ENCODE measurements around the gene DMD.
A peak's percentile ranks its signal among the peaks of the same experiment; 100 is the strongest.
"Not testable (repeated sequence)": the region's sequence is repeated elsewhere in the genome, so short reads cannot be mapped to it uniquely, and the experiment has no call there.

The DMD gene

GRCh38 chrX:32530802-32531403, 680.4 kb downstream of the DMD start:
- DNase-seq (ENCODE audit: low spot score), result no peak
- peak; percentile 21 for TF ChIP-seq CTCF (IDR thresholded peaks at IDR 0.05; ENCODE audit: borderline replicate concordance, control extremely low read depth, extremely low read depth, insufficient read depth, missing control alignments)
- in situ Hi-C loops (cut with MboI; ENCODE audit: low sequenced_read_pairs, unreplicated experiment), result no loop called here

DNA sequence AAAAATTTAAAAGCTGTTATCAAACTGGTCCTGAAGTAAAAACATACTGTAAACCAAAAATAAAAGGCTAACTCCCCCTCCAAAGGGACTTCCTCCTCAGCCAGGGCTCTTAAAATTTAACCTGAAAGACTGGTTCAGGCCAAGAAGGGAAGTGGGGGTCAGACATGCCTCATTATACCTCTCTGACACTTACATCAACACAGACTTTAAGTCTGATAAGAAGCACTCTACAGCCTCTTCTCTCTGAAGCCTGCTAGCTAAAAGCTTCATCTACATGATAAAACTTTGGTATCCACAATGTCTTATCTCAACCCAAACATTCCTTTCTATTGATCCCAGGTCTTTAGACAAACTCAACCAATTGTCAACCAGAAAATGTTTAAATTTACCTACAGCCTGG, 682.9 kb downstream of the DMD start:
- DNase-seq (ENCODE audit: low spot score); in situ Hi-C loops (cut with MboI; ENCODE audit: low sequenced_read_pairs, unreplicated experiment): not testable (repeated sequence)

- no peak for DNase-seq (ENCODE audit: low spot score)
- no peak for TF ChIP-seq CTCF (IDR thresholded peaks at IDR 0.05; ENCODE audit: borderline replicate concordance, control extremely low read depth, extremely low read depth, insufficient read depth, missing control alignments)
- in situ Hi-C loops (cut with MboI; ENCODE audit: low sequenced_read_pairs, unreplicated experiment), result no loop called here
Observed at GRCh38 chrX:32525234-32525633, 686.1 kb downstream of the DMD start.

DNA sequence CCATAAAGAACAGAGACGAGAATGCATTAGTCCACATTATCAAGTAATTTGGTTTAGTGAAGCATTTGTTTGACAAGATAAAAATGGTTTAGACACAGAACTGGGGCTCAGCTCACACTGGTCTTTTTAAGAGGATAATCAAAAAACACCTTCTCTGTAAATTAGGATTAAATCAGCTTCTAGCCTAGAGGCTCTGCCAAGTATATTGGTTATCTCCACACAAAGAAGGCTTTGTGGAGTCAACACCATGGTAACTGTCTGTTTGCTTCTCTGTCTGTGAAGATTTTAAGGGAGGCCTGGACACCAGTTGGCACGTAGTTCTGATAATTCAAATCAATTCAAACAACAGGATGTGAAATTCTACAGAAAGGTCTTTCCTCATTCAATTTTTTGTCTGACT, 687.0 kb downstream of the DMD start:
- no peak for TF ChIP-seq CTCF (IDR thresholded peaks at IDR 0.05; ENCODE audit: borderline replicate concordance, control extremely low read depth, extremely low read depth, insufficient read depth, missing control alignments)
- in situ Hi-C loops (cut with MboI; ENCODE audit: low sequenced_read_pairs, unreplicated experiment), result no loop called here
- DNase-seq (ENCODE audit: low spot score), result no peak

- in situ Hi-C loops (cut with MboI; ENCODE audit: low sequenced_read_pairs, unreplicated experiment), result no loop called here
- DNase-seq (ENCODE audit: low spot score), result no peak
- TF ChIP-seq CTCF (IDR thresholded peaks at IDR 0.05; ENCODE audit: borderline replicate concordance, control extremely low read depth, extremely low read depth, insufficient read depth, missing control alignments), result no peak
Observed at GRCh38 chrX:32520789-32521188, 690.6 kb downstream of the DMD start.

DNA sequence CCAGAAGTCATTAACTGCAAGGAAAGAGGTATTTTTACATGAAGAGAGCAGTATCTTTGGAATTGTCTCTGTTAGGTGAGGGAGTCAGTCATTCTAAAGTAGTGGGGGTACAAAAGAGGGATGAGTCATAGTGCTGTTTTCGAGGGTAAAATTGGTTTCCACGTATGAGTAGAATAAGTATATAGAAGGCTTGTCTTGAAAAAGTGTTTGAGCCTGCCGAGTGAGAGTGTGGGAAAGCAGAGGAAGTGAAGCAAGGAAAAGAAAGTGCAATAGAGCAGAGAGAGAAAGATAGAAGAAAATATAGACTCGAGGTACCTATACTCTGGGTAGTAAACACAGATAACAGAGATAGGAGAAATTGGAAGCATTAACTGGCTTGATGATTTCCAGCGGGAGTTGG, 696.4 kb downstream of the DMD start:
- no peak for TF ChIP-seq CTCF (IDR thresholded peaks at IDR 0.05; ENCODE audit: borderline replicate concordance, control extremely low read depth, extremely low read depth, insufficient read depth, missing control alignments)
- in situ Hi-C loops (cut with MboI; ENCODE audit: low sequenced_read_pairs, unreplicated experiment), result no loop called here
- peak; percentile 22 for DNase-seq (ENCODE audit: low spot score)

DNA sequence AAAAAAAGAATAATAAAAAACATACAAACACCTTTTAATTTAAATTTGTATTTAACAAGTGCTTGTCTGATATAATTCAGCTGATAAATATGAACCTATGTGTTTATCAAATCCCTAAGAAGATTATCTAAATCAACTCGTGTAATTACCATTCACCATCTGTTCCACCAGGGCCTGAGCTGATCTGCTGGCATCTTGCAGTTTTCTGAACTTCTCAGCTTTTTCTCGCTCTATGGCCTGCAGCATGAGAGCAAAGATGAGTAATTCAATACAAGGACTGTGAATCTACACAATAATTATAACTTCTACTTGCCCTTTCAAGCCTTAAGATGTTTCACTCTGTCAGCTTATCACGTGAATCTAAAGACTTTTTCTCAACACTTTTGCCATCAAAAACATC, 709.7 kb downstream of the DMD start:
- DNase-seq (ENCODE audit: low spot score), result no peak

More for the DNA sequence above, 709.7 kb downstream of the DMD start:
- in situ Hi-C loops (cut with MboI; ENCODE audit: low sequenced_read_pairs, unreplicated experiment), result no loop called here
- no peak for TF ChIP-seq CTCF (IDR thresholded peaks at IDR 0.05; ENCODE audit: borderline replicate concordance, control extremely low read depth, extremely low read depth, insufficient read depth, missing control alignments)

Data from GM13976 (cell line).